ENCODE results near the gene FGF13. TPM values are rescaled to one million over a fixed set of nuclear protein-coding genes. Genes with fewer than 3 reads are reported as not detected.

FGF13 gene
- polyA plus RNA-seq, 1 experiment: not detected

GRCh38 chrX:138748480-138748879 is 37.0 kb upstream of the FGF13 start:
- POLR2A ChIA-PET: no interaction called here
- Histone ChIP-seq H3K4me3 (ENCODE audit: low read depth, low read length) (no peak overlapping the region), H3K27me3 (ENCODE audit: control insufficient read depth, insufficient read depth, low read length) (no peaks in the 10 kb centered on the region), H3K36me3 (ENCODE audit: control insufficient read depth, insufficient read depth, low read length) (no peaks in the 10 kb centered on the region)
- peak; percentile 33 for TF ChIP-seq CTCF (IDR thresholded peaks at IDR 0.05; ENCODE audit: insufficient read depth, low read depth, low read length)
- CTCF ChIA-PET: interaction anchor here (0.6 kb wide), 1 partner anchor 9 kb away, joined by 3 read pairs; no protein-coding TSS in a partner anchor
- DNase-seq (ENCODE audit: low read depth): no peak

DNA sequence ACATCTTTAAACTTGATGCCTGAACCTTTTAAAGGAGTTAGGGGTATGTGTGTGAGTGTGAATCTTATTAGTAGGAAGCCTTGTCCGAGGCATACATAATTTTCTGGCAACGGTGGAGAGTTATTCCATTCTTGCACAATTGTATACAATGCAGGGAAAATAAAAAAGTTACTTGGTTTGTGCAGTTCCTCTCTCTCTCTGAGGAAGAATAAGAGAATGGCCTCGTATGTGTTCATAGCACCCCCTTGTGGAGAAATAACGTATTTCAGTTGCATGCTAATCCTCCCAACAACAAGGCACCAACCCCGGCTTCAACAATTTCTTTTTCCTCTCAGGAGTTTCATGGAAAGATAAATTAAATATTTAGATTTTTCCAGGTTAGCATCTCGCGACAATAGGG is 33.7 kb upstream of the FGF13 start:
- no peak for DNase-seq (ENCODE audit: low read depth)
- TF ChIP-seq CTCF (IDR thresholded peaks at IDR 0.05; ENCODE audit: insufficient read depth, low read depth, low read length): peak; percentile 53
- Histone ChIP-seq H3K36me3 (ENCODE audit: control insufficient read depth, insufficient read depth, low read length) (no peaks in the 10 kb centered on the region), H3K4me3 (ENCODE audit: low read depth, low read length) (no peak overlapping the region), H3K27me3 (ENCODE audit: control insufficient read depth, insufficient read depth, low read length) (no peaks in the 10 kb centered on the region)
- ChIA-PET POLR2A (no interaction called here), CTCF (no interaction called here)

GRCh38 chrX:138742217-138742616 is 30.7 kb upstream of the FGF13 start:
- DNase-seq (ENCODE audit: low read depth): no peak
- Histone ChIP-seq H3K36me3 (ENCODE audit: control insufficient read depth, insufficient read depth, low read length) (no peaks in the 10 kb centered on the region), H3K27me3 (ENCODE audit: control insufficient read depth, insufficient read depth, low read length) (no peaks in the 10 kb centered on the region), H3K4me3 (ENCODE audit: low read depth, low read length) (no peak overlapping the region)
- ChIA-PET CTCF (no interaction called here), POLR2A (no interaction called here)
- no peak for TF ChIP-seq CTCF (IDR thresholded peaks at IDR 0.05; ENCODE audit: insufficient read depth, low read depth, low read length)

GRCh38 chrX:138740341-138740740 is 28.8 kb upstream of the FGF13 start:
- DNase-seq (ENCODE audit: low read depth): no peak
- ChIA-PET POLR2A (no interaction called here), CTCF (no interaction called here)

GRCh38 chrX:138723301-138723700 is 11.8 kb upstream of the FGF13 start:
- H3K27me3 ChIP-seq (ENCODE audit: control insufficient read depth, insufficient read depth, low read length): no peaks in the 10 kb centered on the region
- H3K36me3 ChIP-seq (ENCODE audit: control insufficient read depth, insufficient read depth, low read length): no peaks in the 10 kb centered on the region
- no peak for DNase-seq (ENCODE audit: low read depth)
- no peak for TF ChIP-seq CTCF (IDR thresholded peaks at IDR 0.05; ENCODE audit: insufficient read depth, low read depth, low read length)
- POLR2A ChIA-PET: no interaction called here
- CTCF ChIA-PET: no interaction called here
- no peak overlapping the region for H3K4me3 ChIP-seq (ENCODE audit: low read depth, low read length)

More at GRCh38 chrX:138740341-138740740, 28.8 kb upstream of the FGF13 start:
- no peak for TF ChIP-seq CTCF (IDR thresholded peaks at IDR 0.05; ENCODE audit: insufficient read depth, low read depth, low read length)
- Histone ChIP-seq H3K36me3 (ENCODE audit: control insufficient read depth, insufficient read depth, low read length) (no peaks in the 10 kb centered on the region), H3K27me3 (ENCODE audit: control insufficient read depth, insufficient read depth, low read length) (no peaks in the 10 kb centered on the region), H3K4me3 (ENCODE audit: low read depth, low read length) (no peak overlapping the region)

Measured in BJ (cell line).